ENCODE data around the gene ZNF501.

The ZNF501 gene

DNA sequence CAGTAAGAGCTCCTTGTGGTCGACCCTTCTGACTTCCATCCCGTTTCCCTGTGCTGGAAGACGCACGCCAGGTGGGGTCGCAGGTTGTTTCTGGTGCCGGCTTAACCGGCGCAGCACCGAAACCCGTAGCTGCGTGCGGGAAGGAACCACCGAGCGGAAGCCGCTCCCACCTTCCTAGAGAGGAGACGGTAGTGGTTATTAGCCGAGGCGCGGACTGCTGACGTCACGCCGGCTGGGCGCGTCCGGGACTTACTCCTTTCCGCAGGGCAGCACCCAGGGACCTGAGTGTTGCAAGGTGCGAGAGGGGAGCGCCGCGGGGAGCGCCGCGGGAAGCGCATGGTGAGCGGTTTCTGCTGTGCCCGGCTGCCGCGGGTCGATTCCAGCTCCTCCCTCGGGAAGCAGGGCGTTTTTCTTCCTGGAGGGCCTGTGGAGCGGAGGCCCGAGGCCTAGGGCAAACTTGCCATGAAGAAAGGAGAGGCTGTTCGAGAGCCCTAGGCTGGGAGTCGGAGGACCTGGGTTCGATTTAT lies at the start of gene ZNF501:
Gene ZNF501 (plus strand): TSS at position 252 of the 527 bp plus-strand sequence. CDS start 4,787 bp downstream, outside the sequence.
- peak; percentile 82 for DNase-seq

DNA sequence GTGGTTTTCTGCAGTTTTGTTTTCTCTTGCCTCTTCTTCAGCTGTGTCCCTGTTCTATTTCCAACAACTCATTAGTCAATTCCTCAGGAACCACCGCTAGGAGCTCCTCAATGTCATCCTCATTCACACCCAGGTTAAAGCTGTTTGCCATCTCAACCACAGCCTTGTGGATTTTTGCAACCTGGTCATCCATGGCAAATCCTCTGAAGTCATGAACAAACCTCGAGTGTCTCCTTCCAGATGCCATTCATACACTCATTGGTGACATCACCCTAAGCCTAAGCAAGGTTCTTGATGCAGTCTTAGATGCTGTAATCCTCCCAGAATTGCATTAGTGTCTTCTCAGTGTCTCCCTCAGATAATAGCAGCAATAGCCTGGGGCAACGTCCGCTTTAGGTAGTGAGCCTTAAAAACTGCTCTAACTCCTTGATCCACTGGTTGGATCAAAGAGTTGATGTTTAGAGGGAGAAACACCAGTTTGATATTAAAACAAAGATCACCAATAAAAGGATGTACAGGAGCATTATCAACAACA lies 48.4 kb upstream of the ZNF501 start:
- no peak for DNase-seq

DNA sequence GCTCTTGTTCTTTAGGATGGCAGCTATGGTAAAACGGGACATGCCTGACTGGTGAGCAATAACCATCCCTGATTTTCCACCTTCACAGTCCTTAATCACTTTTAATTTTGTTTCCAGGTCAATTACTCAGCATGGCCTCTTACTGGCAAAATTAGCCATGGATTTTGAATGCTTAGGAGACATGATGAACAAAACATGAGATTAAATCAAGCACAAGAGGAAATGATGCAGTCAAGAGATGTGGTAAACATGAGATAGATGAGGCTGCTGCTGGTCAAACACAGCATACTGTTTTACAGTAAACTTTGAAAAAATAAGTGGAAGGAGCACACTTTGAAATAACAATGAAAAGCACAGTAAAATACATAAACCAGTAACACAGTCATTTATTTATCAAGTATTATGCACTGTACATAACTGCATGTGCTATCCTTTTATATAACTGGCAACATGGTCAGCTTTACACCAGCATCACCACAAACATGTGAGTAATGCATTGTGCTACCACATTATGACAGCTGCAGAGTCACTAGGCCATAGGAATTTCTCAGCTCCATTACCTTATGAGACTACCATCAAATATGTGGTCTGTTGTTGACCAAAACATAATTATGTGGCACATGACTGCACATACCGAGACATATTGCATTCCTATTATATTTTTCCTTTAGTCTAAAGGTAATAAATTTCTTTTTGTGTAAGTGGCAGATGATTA lies 47.1 kb upstream of the ZNF501 start:
- DNase-seq: no peak

DNA sequence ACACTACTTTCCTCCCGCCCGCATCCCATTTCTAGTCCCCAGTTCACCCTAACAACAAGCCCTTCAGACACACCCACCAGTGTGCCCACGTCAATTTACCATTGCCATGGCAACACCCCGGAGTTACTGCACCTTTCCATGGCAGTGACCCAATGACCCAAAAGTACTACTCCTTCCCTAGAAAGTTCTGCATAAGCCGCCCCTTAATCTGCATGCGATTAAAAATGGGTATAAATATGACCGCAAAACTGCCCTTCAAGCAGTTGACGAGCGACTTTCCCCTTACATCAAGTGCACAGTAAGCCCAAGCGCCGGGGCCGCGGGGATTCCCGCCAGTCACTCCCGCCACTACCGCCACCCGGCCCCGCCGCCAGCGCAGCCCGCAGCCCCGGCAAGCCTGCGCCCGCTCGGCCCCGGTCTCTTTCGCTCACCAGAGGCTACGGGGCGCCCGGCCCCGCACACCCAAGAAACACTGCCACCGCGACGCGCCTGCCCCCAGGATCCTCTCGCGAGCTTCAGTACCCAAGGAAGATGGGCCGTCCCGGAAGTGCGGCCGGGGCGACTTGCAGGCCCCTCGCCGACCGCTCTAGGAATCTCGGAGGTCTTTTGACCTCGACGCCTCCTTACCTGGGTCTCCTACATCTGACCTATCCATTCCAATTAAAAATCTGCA lies 44.2 kb upstream of the ZNF501 start:
- peak; percentile 55 for DNase-seq

DNA sequence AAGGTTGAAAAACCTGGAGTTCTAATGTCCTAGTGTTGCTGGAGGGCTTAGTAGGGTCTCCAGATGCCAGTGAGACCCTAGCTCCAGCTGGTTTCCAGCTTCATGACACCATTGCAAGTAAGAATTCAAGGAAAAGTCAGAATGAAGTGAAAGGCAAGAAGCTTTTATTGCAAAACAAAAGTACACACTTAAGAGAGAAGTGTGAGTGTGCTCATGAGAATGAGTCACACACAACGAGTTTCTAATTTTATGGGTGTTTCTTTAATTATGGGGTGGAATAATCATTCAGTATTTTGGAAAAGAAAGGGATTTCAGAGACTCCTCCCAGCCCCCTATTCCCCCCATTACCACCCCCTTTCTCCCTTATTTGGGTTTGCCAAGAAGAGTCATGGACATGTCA lies 41.5 kb upstream of the ZNF501 start:
- DNase-seq: no peak

DNA sequence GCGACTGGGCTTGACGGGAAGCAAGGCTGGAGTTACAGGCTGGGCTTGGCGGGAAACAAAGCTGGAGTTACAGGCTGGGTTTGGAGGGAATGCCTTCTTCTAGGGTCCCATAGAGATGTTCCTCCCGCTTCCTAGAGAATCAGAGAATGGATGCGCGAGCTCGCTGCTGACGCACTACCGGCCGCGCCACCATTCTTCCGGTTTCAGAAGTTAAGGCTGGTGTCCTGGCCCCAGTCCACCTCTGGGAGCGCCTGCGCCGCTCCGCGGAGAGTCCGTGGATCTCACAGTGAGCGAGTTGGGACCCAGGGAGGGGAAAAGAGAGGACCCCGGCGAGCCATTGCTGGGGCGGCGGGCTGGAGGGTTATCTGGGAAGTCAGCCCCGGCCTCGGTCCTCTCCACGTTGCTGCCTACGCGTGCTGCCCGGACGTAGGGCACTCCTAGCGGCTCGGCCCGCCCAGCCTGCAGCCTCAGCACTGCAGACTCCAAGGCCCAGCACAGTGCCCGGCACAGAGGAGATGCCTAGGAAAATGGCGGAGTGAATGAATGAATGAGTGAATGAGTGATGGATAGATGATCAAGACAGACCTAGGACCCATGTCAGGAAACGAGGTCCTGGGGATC lies 16.9 kb upstream of the ZNF501 start, which contains the start of gene ZNF502:
Gene ZNF502 (plus strand): TSS at position 206 of the 621 bp plus-strand sequence. CDS start 7,602 bp downstream, outside the sequence.
- DNase-seq: peak; percentile 83

DNA sequence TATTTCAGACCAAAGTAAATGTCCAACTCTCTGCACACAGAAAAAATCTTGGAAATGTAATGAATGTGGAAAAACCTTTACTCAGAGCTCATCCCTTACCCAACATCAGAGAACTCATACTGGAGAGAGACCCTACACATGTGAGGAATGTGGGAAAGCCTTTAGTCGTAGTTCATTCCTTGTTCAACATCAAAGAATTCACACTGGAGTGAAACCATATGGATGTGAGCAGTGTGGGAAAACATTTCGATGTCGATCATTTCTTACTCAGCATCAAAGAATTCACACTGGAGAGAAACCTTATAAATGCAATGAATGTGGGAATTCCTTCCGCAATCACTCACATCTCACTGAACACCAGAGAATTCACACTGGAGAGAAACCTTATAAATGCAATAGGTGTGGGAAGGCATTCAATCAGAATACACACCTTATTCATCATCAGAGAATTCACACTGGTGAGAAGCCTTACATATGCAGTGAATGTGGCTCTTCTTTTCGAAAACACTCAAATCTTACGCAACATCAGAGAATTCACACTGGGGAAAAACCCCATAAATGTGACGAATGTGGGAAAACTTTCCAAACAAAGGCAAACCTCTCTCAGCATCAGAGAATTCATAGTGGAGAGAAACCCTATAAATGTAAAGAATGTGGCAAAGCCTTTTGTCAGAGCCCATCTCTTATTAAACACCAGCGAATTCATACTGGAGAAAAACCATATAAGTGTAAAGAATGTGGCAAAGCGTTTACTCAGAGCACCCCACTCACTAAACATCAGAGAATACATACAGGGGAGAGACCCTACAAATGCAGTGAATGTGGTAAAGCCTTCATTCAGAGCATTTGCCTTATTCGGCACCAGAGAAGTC lies 8.0 kb upstream of the ZNF501 start:
- peak; percentile 21 for DNase-seq

DNA sequence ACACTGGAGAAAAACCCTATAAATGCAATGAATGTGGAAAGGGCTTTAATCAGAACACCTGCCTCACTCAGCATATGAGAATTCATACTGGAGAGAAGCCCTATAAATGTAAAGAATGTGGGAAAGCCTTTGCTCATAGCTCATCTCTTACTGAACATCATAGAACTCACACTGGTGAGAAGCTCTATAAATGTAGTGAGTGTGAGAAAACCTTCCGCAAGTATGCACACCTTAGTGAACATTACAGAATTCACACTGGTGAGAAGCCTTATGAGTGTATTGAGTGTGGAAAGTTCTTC lies 7.4 kb upstream of the ZNF501 start:
- DNase-seq: no peak

DNA sequence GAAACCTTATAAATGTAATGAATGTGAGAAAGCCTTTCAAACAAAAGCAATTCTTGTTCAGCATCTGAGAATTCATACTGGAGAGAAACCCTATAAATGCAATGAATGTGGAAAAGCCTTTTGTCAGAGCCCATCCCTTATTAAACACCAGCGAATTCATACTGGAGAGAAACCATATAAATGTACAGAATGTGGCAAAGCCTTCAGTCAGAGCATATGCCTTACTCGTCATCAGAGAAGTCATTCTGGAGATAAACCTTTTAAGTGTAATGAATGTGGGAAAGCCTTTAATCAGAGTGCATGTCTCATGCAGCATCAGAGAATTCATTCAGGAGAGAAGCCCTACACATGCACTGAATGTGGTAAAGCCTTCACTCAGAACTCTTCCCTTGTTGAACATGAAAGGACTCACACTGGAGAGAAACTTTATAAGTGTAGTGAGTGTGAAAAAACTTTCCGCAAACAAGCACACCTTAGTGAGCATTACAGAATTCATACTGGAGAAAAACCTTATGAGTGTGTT lies 5.3 kb downstream of the ZNF501 start:
- DNase-seq: no peak

DNA sequence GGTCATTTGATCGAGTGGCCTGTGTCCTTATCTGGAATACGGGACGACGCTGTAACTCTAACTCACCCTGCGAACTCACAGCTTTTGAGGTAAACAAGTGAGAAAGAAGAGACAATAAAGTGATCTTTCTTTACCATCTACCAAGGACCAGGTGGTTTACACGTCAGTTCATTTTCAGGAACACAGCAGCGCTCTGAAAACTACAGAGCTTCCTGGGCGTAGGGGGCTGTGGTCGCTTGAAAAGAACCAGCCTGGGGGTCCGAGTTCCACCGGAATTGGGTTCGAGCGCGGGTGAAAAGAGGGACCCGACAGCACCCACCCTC lies 31.6 kb downstream of the ZNF501 start:
- DNase-seq: peak; percentile 38

DNA sequence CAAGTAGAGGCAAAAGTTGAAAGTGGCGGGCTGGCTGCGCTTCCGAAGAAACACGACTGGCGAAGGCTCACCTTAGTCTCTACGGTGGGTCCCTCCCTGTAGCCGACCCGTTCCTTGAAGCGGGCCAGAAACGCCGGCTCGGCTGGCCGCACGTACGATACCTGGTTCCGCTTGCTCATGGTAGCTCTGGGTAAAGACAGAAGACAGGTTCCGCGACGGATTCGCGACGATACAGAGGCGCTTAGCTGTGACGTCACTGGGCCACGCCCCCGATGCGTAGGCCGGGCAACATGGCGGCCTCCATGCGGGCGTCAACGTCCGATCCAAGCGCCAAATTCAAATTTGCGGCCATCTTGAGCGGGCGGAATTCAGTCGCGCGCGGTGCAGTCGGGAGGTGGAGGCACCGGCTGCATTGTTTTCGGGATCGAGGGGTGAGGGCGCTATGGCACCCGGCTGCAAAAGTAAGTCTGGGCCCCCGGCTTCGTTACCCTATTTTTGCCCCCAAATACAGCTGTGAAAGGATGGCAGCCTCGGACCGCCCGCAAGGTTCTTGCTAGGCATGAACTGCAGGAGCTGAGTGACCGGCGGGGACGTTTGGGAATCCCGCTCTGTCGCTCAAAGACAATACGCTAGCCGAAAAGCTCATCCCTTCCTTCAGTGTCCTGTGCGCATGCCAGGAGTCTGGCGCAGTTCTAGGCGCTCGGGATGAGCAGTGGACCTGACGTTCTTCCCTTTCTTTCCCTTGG lies 32.2 kb downstream of the ZNF501 start, which contains the start of the genes KIAA1143 and KIF15:
Gene KIAA1143 (minus strand): TSS at position 196 of the 746 bp plus-strand sequence. CDS start 17 bp downstream, at position 179.
Gene KIF15 (plus strand): TSS at position 371 of the 746 bp plus-strand sequence. CDS start 72 bp downstream, at position 443.
- DNase-seq: peak; percentile 98

DNA sequence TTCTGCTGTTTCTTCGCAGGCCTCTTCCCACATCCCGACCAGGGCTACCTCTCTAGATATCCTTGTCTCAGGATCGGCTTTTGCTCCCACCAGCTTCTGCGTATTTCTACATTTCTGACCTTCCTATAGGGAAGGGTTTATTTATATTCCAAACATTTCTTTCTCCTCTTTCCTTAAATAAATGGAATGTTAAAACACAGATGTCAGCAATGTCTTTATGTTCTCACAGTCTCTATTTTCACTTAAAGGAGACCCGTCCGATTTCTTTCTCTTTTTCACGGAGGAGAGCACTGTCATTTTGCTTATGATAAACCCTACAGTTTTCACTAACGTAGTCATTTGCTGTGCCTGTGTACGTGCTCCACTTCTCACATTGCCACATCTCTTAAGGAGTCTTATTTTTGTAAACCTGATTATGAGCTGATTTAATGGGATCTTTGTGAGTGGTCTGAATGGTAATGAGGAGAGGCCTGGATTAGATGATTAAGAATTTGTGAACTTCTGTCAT lies 32.8 kb downstream of the ZNF501 start:
- DNase-seq: peak; percentile 51

DNA sequence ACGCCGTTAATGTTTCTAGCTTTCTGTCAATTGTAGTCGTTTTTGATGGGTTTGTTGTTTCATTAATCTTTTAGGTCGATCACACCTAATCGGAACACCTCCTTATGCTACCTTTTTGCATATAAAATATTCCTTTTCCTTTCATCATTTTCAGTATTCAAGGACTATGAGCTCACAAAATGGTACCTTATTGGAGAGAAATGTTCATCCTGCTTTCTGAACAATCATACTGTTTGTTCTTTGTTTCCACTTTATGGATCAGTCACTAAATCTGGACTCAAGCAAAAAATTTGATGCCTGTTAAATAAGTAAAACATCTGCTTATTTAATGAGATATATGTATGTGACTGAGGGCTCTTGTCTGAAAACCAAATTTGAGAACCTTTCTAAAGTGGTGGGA lies 33.3 kb downstream of the ZNF501 start:
- DNase-seq: no peak

DNA sequence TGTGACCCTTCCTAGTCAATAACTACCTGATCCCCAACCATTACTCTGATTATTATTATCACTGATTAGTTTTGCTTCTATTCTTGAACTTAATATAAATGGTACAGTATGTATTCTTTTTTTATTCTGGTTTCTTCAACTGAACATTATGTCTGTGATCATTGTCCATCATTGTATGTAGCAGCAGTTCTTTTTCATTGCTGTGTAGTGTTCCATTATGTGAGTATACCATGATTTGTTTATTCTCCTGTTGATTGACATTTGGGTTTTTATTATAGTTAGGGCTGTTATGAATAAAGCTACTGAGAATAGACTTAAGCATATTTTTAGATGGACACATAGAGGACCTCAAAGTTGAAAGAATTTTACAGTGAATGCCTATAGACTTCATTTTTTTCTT lies 34.8 kb downstream of the ZNF501 start:
- DNase-seq: no peak

DNA sequence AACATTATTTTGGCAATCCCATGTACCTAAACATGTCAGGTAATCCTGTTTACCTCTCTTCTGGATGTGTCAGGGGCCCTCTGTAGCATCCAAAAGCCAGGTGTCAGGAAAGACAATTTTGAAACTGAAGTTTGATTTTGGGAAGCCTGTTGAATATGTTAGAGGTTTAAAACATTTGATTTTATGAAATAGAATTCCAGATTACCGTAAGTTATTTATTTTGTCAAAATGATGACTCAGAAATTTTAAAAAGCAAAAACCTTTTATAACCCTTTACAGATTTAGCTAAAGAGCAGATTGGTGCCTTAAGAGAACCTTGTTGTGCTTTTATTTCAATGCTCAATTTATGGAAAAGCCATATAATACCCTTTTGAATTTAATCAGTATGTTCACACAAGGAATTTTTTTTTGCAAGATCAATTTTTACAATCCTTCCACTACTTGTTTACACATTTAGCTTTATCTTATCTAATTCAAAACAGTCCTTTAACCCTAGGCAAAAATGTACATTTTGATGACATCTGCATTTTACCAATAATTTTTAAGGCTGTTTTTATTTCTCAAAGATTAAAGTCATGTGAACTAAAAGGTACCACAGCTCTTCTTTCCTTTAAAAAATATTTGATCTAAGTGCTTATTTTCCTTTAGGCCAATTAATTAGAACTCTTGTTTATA lies 42.1 kb downstream of the ZNF501 start:
- no peak for DNase-seq

DNA sequence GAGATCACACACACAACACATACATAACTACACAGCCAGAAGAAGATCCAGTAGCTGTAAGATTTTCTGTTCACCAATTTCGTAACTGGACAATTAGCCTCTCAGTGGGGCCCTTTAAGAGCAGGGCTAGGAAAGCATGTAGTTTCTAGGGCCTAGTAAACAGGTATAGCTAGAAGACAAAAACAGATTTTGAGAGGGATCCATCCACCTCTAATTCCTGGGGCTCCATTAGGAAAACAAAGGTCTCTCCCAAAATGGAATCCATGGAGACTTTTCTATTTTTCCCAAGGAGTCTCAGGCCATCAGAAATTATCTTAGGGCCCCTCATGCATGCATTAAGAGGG lies 42.6 kb downstream of the ZNF501 start:
- no peak for DNase-seq

DNA sequence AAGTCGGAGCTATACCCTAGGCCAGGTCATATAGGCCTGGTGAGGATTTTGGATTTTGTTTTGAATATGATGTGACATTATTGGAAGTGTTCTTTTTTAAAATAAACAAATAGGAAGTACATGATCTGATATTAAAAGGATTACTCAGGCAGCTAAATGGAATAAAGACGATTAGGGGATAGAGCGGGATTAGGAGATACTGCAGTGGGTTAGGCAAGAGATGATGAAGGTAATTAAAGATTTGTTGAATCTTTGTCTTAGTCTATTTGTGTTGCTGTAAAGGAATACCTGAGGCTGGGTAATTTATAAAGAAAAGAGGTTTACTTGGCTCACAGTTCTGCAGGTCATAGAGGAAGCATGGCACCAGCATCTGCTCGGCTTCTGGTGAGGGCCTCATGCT lies 53.5 kb downstream of the ZNF501 start:
- DNase-seq: no peak
